Hematopoietic multipotent progenitor cell (in vitro differentiated cells): ENCODE results near the gene KIAA1586. TPM values are rescaled to one million over a fixed set of nuclear protein-coding genes. Genes with fewer than 3 reads are reported as not detected.
"Not testable (repeated sequence)": the region's sequence is repeated elsewhere in the genome, so short reads cannot be mapped to it uniquely, and the experiment has no call there.

Experiments used
- DNase-seq, 3 donors: peaks; one replicate each; pipeline ENCODE4 v3.0.0-alpha.2; 2011 to 2015; ENCODE audit warnings: low read depth in 2 of 3, low spot score in 2 of 3
- total RNA-seq: library from RNA; depleted of rRNA; stranded (reverse); fragments of >200 nt; gene quantifications from one replicate; pipeline ENCODE4 v1.2.3, GENCODE V29; 2012

The KIAA1586 gene
- total RNA-seq, 1 donor, result 5.4 TPM

GRCh38 chr6:57040011-57040410 is 6.5 kb upstream of the KIAA1586 start:
- no peak for DNase-seq

- DNase-seq, result not testable (repeated sequence)
Observed at GRCh38 chr6:57044061-57044460, 2.4 kb upstream of the KIAA1586 start.

GRCh38 chr6:57044568-57044967 is 1.9 kb upstream of the KIAA1586 start:
- no peak for DNase-seq

- not testable (repeated sequence) for DNase-seq
Observed at GRCh38 chr6:57047257-57047585, 728 bp downstream of the KIAA1586 start.

- DNase-seq, result not testable (repeated sequence)
Observed at GRCh38 chr6:57047859-57048258, 1.4 kb downstream of the KIAA1586 start.

GRCh38 chr6:57048577-57048976 is 2.1 kb downstream of the KIAA1586 start:
- no peak for DNase-seq

GRCh38 chr6:57063847-57064246 is 17.4 kb downstream of the KIAA1586 start:
- no peak for DNase-seq

- DNase-seq, result no peak
Observed at GRCh38 chr6:57064809-57065208, 18.3 kb downstream of the KIAA1586 start.

GRCh38 chr6:57068061-57068460 is 21.6 kb downstream of the KIAA1586 start:
- no peak for DNase-seq

- DNase-seq, result no peak
Observed at GRCh38 chr6:57069228-57069627, 22.7 kb downstream of the KIAA1586 start.

- no peak for DNase-seq
Observed at GRCh38 chr6:57069920-57070331, 23.4 kb downstream of the KIAA1586 start.

GRCh38 chr6:57072108-57072507 is 25.6 kb downstream of the KIAA1586 start:
- no peak for DNase-seq

- no peak for DNase-seq
Observed at GRCh38 chr6:57074383-57074782, 27.9 kb downstream of the KIAA1586 start.

GRCh38 chr6:57075092-57075491 is 28.6 kb downstream of the KIAA1586 start:
- DNase-seq, result no peak

- no peak for DNase-seq
Observed at GRCh38 chr6:57078531-57079207, 32.2 kb downstream of the KIAA1586 start.

GRCh38 chr6:57085471-57085870 is 39.0 kb downstream of the KIAA1586 start:
- DNase-seq, result no peak

GRCh38 chr6:57086843-57087242 is 40.4 kb downstream of the KIAA1586 start:
- no peak for DNase-seq

- DNase-seq, result no peak
Observed at GRCh38 chr6:57087916-57088315, 41.4 kb downstream of the KIAA1586 start.

GRCh38 chr6:57089265-57089664 is 42.8 kb downstream of the KIAA1586 start:
- DNase-seq, result no peak

GRCh38 chr6:57089687-57090457 is 43.4 kb downstream of the KIAA1586 start, which contains the start of gene ZNF451:
Gene ZNF451, plus strand, starts transcription at chr6:57090188. Its CDS starts 66 bp downstream, at chr6:57090254.
- peak; percentile 85 to 98 (median 97) for DNase-seq

- not testable (repeated sequence) for DNase-seq
Observed at GRCh38 chr6:57090458-57091067, 44.1 kb downstream of the KIAA1586 start.

- not testable (repeated sequence) for DNase-seq
Observed at GRCh38 chr6:57091375-57091774, 44.9 kb downstream of the KIAA1586 start.
